HepG2 (cell line): ENCODE data around the gene SYNJ2. TPM values are rescaled to one million over a fixed set of nuclear protein-coding genes. Genes with fewer than 3 reads are reported as not detected.

Source experiments
- FOSL2 ChIP-seq: sonication (generic); formaldehyde crosslinking; IDR thresholded peaks from 2 replicates; pipeline ENCODE4 v1.4.0; 2020; ENCODE audit warnings: missing genetic modification reagents
- FOXM1 ChIP-seq: sonication (generic); formaldehyde crosslinking; IDR thresholded peaks from 2 replicates; pipeline ENCODE4 v1.5.0; 2020; ENCODE audit warnings: missing genetic modification reagents
- GPN1 ChIP-seq: sonication (generic); formaldehyde crosslinking; IDR thresholded peaks from 2 replicates; pipeline ENCODE4 v1.5.1; 2020; ENCODE audit warnings: missing genetic modification reagents, borderline replicate concordance
- HDAC2 ChIP-seq: sonication (generic); formaldehyde crosslinking; IDR thresholded peaks from 2 replicates; pipeline ENCODE4 v1.4.0; 2020; ENCODE audit warnings: missing genetic modification reagents
- POGK ChIP-seq: sonication (generic); formaldehyde crosslinking; conservative IDR thresholded peaks from 2 replicates; pipeline ENCODE4 v1.8.0; 2022; ENCODE audit warnings: mild to moderate bottlenecking, moderate library complexity, missing genetic modification reagents
- TEAD3 ChIP-seq: optimal IDR thresholded peaks from 2 replicates; pipeline ENCODE3; 2016; ENCODE audit warnings: borderline replicate concordance
- TSC22D2 ChIP-seq: sonication (generic); formaldehyde crosslinking; IDR thresholded peaks from 2 replicates; pipeline ENCODE4 v1.5.1; 2020; ENCODE audit warnings: missing genetic modification reagents, mild to moderate bottlenecking, borderline replicate concordance
- ZNF3 ChIP-seq: IDR thresholded peaks from 2 replicates; pipeline ENCODE4 v1.7.0; 2017; ENCODE audit warnings: inconsistent platforms
- ZNF30 ChIP-seq: sonication (generic); formaldehyde crosslinking; IDR thresholded peaks from 2 replicates; pipeline ENCODE4 v1.5.0; 2020; ENCODE audit warnings: mild to moderate bottlenecking, missing genetic modification reagents
- ZNF547 ChIP-seq: sonication (generic); formaldehyde crosslinking; IDR thresholded peaks from 2 replicates; pipeline ENCODE4 v1.5.1; 2020; ENCODE audit warnings: mild to moderate bottlenecking, missing genetic modification reagents
- ZNF678 ChIP-seq: sonication (generic); formaldehyde crosslinking; IDR thresholded peaks from 2 replicates; pipeline ENCODE4 v1.4.0; 2020; ENCODE audit warnings: mild to moderate bottlenecking, missing genetic modification reagents
- ZNF7 ChIP-seq: IDR thresholded peaks from 2 replicates; pipeline ENCODE4 v1.6.1; 2016; ENCODE audit warnings: missing biosample characterization, missing genetic modification reagents
- ZNF790 ChIP-seq: sonication (generic); formaldehyde crosslinking; IDR thresholded peaks from 2 replicates; pipeline ENCODE4 v1.8.0; 2022; ENCODE audit warnings: missing genetic modification reagents, mild to moderate bottlenecking, borderline replicate concordance
- ZUFSP ChIP-seq: sonication (generic); formaldehyde crosslinking; IDR thresholded peaks from 2 replicates; pipeline ENCODE4 v1.9.0; 2021; ENCODE audit warnings: missing genetic modification reagents, mild to moderate bottlenecking, borderline replicate concordance
- polyA plus RNA-seq, 8 experiments: library from polyadenylated mRNA; depleted of rRNA in 3 of 8; stranded (reverse) in 7 of 8; unstranded in 1 of 8; fragments of >200 nt; fragmentation: Illumina TruSeq in 4 of 8; extraction: Trizol in 4 of 8; gene quantifications; 2 replicates each; pipeline versions ENCODE4 v1.2.1 to v1.2.3, GENCODE V29; 2011 to 2016; ENCODE audit warnings: low read depth in 4 of 8, missing spikeins in 1 of 8, mixed read lengths in 1 of 8; ENCODE audit not compliant: insufficient read depth in 1 of 8
- total RNA-seq, 5 experiments: library from RNA; depleted of rRNA; stranded (reverse); fragments of >200 nt; fragmentation: Illumina TruSeq; extraction: Trizol; gene quantifications; 2 replicates each; pipeline ENCODE4 v1.2.3, GENCODE V29; 2016; ENCODE audit warnings: low read depth in 1 of 5
- TF ChIP-seq, protein P1 (sequence below): IDR thresholded peaks from 2 replicates; pipeline ENCODE4 v1.6.1; 2016; ENCODE audit warnings: low read depth, missing genetic modification reagents, missing compliant biosample characterization
- TF ChIP-seq, protein P2 (sequence below), 2 experiments: sonication (generic) in 1 of 2; formaldehyde crosslinking in 1 of 2; IDR thresholded peaks; 2 replicates each; pipeline versions ENCODE4 v1.6.1 to v1.9.0; 2014 to 2022; ENCODE audit warnings: antibody characterized with exemption in 1 of 2, borderline replicate concordance in 1 of 2, inconsistent platforms in 1 of 2, low read depth in 1 of 2, missing genetic modification reagents in 1 of 2

Gene SYNJ2
- total and polyA plus RNA-seq, 2 of the 13 experiments (the other 11 are each of a cell fraction or from before 2014, with no cell fraction given): 39.1 to 57.6 TPM

GRCh38 chr6:157981132-157981394 is 600 bp upstream of the SYNJ2 start (continued):
- no peak for TF ChIP-seq POGK (CRISPR knock-in tag)
- no peak for TF ChIP-seq TSC22D2 (CRISPR knock-in tag)
- TF ChIP-seq, protein P1, sequence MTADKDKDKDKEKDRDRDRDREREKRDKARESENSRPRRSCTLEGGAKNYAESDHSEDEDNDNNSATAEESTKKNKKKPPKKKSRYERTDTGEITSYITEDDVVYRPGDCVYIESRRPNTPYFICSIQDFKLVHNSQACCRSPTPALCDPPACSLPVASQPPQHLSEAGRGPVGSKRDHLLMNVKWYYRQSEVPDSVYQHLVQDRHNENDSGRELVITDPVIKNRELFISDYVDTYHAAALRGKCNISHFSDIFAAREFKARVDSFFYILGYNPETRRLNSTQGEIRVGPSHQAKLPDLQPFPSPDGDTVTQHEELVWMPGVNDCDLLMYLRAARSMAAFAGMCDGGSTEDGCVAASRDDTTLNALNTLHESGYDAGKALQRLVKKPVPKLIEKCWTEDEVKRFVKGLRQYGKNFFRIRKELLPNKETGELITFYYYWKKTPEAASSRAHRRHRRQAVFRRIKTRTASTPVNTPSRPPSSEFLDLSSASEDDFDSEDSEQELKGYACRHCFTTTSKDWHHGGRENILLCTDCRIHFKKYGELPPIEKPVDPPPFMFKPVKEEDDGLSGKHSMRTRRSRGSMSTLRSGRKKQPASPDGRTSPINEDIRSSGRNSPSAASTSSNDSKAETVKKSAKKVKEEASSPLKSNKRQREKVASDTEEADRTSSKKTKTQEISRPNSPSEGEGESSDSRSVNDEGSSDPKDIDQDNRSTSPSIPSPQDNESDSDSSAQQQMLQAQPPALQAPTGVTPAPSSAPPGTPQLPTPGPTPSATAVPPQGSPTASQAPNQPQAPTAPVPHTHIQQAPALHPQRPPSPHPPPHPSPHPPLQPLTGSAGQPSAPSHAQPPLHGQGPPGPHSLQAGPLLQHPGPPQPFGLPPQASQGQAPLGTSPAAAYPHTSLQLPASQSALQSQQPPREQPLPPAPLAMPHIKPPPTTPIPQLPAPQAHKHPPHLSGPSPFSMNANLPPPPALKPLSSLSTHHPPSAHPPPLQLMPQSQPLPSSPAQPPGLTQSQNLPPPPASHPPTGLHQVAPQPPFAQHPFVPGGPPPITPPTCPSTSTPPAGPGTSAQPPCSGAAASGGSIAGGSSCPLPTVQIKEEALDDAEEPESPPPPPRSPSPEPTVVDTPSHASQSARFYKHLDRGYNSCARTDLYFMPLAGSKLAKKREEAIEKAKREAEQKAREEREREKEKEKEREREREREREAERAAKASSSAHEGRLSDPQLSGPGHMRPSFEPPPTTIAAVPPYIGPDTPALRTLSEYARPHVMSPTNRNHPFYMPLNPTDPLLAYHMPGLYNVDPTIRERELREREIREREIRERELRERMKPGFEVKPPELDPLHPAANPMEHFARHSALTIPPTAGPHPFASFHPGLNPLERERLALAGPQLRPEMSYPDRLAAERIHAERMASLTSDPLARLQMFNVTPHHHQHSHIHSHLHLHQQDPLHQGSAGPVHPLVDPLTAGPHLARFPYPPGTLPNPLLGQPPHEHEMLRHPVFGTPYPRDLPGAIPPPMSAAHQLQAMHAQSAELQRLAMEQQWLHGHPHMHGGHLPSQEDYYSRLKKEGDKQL (CRISPR knock-in tag): no peak
- TF ChIP-seq GPN1 (CRISPR knock-in tag): no peak
- TF ChIP-seq HDAC2: no peak
- TF ChIP-seq ZNF3 (CRISPR knock-in tag): no peak; the same call in 1 of the 2 replicates
- TF ChIP-seq, protein P2, sequence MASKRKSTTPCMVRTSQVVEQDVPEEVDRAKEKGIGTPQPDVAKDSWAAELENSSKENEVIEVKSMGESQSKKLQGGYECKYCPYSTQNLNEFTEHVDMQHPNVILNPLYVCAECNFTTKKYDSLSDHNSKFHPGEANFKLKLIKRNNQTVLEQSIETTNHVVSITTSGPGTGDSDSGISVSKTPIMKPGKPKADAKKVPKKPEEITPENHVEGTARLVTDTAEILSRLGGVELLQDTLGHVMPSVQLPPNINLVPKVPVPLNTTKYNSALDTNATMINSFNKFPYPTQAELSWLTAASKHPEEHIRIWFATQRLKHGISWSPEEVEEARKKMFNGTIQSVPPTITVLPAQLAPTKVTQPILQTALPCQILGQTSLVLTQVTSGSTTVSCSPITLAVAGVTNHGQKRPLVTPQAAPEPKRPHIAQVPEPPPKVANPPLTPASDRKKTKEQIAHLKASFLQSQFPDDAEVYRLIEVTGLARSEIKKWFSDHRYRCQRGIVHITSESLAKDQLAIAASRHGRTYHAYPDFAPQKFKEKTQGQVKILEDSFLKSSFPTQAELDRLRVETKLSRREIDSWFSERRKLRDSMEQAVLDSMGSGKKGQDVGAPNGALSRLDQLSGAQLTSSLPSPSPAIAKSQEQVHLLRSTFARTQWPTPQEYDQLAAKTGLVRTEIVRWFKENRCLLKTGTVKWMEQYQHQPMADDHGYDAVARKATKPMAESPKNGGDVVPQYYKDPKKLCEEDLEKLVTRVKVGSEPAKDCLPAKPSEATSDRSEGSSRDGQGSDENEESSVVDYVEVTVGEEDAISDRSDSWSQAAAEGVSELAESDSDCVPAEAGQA (IDR thresholded peaks at IDR 0.05; ENCODE audit: low read depth): no peak
- TF ChIP-seq, protein P2 (CRISPR knock-in tag; IDR thresholded peaks at IDR 0.05; ENCODE audit: borderline replicate concordance): no peak
- TF ChIP-seq ZUFSP: no peak
- TF ChIP-seq FOXM1 (CRISPR knock-in tag): no peak
- TF ChIP-seq FOSL2 (CRISPR knock-in tag): no peak
- no peak for TF ChIP-seq ZNF30 (CRISPR knock-in tag)
- TF ChIP-seq ZNF547 (CRISPR knock-in tag): no peak
- TF ChIP-seq ZNF7: no peak
- no peak; the same call in 1 of the 2 replicates for TF ChIP-seq ZNF790 (CRISPR knock-in tag)
- TF ChIP-seq TEAD3: no peak
- no peak for TF ChIP-seq ZNF678 (CRISPR knock-in tag)
